Measurements from ENCODE around the gene CHURC1.

DNA sequence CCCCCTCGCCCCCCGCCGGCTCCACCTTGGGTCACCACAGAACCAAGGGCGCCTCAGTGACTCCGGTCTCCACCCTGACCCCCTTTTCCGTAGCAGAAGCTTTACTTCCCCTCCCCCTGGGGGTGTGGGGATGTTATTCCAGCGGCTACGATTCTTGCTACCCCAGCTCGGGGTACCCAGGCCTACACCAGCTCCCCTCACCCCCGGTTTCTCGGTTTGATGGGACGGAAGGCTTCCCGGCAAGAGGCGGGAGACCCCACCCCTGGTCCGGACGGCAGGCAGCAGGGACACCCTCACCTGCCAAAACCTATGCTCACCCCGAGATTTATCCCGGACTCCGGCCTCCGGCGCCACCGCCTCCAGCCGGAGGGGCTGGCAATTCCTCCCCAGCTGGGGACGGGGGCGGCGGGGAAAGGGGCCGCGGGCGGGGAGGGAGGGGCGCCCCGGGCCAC lies 57.3 kb downstream of the CHURC1 start:
- TF ChIP-seq, protein P1, sequence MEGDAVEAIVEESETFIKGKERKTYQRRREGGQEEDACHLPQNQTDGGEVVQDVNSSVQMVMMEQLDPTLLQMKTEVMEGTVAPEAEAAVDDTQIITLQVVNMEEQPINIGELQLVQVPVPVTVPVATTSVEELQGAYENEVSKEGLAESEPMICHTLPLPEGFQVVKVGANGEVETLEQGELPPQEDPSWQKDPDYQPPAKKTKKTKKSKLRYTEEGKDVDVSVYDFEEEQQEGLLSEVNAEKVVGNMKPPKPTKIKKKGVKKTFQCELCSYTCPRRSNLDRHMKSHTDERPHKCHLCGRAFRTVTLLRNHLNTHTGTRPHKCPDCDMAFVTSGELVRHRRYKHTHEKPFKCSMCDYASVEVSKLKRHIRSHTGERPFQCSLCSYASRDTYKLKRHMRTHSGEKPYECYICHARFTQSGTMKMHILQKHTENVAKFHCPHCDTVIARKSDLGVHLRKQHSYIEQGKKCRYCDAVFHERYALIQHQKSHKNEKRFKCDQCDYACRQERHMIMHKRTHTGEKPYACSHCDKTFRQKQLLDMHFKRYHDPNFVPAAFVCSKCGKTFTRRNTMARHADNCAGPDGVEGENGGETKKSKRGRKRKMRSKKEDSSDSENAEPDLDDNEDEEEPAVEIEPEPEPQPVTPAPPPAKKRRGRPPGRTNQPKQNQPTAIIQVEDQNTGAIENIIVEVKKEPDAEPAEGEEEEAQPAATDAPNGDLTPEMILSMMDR (IDR thresholded peaks at IDR 0.05; ENCODE audit: low read depth, low read length, missing input control), result no peak
- TF ChIP-seq, protein P2, sequence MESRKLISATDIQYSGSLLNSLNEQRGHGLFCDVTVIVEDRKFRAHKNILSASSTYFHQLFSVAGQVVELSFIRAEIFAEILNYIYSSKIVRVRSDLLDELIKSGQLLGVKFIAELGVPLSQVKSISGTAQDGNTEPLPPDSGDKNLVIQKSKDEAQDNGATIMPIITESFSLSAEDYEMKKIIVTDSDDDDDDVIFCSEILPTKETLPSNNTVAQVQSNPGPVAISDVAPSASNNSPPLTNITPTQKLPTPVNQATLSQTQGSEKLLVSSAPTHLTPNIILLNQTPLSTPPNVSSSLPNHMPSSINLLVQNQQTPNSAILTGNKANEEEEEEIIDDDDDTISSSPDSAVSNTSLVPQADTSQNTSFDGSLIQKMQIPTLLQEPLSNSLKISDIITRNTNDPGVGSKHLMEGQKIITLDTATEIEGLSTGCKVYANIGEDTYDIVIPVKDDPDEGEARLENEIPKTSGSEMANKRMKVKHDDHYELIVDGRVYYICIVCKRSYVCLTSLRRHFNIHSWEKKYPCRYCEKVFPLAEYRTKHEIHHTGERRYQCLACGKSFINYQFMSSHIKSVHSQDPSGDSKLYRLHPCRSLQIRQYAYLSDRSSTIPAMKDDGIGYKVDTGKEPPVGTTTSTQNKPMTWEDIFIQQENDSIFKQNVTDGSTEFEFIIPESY (IDR thresholded peaks at IDR 0.05), result no peak
- no peak for TF ChIP-seq NR2F2 (IDR thresholded peaks at IDR 0.05)
- TF ChIP-seq, protein P3, sequence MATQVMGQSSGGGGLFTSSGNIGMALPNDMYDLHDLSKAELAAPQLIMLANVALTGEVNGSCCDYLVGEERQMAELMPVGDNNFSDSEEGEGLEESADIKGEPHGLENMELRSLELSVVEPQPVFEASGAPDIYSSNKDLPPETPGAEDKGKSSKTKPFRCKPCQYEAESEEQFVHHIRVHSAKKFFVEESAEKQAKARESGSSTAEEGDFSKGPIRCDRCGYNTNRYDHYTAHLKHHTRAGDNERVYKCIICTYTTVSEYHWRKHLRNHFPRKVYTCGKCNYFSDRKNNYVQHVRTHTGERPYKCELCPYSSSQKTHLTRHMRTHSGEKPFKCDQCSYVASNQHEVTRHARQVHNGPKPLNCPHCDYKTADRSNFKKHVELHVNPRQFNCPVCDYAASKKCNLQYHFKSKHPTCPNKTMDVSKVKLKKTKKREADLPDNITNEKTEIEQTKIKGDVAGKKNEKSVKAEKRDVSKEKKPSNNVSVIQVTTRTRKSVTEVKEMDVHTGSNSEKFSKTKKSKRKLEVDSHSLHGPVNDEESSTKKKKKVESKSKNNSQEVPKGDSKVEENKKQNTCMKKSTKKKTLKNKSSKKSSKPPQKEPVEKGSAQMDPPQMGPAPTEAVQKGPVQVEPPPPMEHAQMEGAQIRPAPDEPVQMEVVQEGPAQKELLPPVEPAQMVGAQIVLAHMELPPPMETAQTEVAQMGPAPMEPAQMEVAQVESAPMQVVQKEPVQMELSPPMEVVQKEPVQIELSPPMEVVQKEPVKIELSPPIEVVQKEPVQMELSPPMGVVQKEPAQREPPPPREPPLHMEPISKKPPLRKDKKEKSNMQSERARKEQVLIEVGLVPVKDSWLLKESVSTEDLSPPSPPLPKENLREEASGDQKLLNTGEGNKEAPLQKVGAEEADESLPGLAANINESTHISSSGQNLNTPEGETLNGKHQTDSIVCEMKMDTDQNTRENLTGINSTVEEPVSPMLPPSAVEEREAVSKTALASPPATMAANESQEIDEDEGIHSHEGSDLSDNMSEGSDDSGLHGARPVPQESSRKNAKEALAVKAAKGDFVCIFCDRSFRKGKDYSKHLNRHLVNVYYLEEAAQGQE (IDR thresholded peaks at IDR 0.05), result no peak
